Epidermal melanocyte (primary cell): ENCODE results near the gene PTTG1IP.
"Not testable (repeated sequence)": the region's sequence is repeated elsewhere in the genome, so short reads cannot be mapped to it uniquely, and the experiment has no call there.

ENCODE experiments used
- DNase-seq: peaks from one replicate; pipeline ENCODE4 v3.0.0; 2011; ENCODE audit warnings: low spot score; ENCODE audit not compliant: insufficient read length

PTTG1IP gene, protein sequence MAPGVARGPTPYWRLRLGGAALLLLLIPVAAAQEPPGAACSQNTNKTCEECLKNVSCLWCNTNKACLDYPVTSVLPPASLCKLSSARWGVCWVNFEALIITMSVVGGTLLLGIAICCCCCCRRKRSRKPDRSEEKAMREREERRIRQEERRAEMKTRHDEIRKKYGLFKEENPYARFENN

DNA sequence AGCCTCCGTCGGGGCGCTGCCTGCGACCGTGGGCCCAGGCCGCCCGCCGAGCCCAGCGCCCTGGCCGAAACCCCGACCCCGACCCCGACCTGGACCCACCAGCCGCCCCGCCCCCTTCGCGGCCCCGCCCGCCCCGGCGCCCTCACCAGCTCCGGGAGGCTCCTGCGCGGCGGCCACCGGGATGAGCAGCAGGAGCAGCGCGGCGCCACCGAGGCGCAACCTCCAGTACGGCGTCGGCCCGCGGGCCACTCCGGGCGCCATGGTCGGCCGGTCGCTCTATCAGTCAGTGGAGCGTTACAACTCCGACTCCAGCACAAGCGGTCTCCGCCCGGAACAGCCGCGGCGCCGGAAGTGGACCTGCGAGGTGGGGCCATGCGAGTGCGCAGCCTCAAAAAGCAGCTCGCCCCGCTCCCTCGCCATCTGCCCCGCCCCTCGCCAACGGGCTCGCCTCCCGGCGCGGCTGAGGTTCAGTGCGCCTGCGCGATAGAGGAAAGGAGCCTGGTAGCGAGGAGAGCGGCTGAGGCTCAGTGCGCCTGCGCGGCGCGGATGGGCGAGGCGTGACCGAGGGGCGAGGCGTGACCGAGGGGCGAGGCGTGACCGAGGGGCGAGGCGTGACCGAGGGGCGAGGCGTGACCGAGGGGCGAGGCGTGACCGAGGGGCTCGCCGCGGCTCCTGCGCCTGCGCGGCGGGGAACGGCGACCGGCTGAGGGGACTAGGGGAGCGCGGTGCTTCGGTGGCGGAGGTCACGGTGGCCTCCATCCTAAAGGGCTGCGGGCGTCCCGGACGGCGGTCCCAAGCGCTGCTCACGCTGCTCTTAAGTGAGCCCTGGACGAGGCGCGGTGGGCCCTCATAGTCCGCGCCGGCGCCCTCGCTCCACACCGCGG lies at the start of gene PTTG1IP:
PTTG1IP (minus strand) TSS at position 335 of the 884 bp plus-strand sequence; CDS start at position 261, 74 bp downstream.
- DNase-seq = peak; percentile 98

DNA sequence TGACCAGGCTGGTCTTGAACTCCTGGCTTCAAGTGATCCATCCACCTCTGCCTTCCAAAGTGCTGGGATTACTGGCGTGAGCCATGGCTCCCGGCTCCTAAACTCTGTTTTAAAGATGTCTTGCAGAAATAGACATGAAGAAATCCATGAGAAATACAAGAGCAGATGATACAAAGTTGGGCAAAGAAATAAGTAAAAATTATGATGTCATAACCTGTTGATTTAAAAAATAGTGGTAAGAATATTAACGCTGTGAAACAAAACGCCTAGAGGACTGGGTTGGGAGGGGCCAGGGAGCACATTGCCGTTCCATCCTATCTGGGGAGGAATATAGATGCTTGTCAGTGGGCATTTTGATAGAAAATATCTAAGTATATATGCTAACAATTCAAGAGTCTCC lies 48.4 kb upstream of the PTTG1IP start:
- DNase-seq = no peak

DNA sequence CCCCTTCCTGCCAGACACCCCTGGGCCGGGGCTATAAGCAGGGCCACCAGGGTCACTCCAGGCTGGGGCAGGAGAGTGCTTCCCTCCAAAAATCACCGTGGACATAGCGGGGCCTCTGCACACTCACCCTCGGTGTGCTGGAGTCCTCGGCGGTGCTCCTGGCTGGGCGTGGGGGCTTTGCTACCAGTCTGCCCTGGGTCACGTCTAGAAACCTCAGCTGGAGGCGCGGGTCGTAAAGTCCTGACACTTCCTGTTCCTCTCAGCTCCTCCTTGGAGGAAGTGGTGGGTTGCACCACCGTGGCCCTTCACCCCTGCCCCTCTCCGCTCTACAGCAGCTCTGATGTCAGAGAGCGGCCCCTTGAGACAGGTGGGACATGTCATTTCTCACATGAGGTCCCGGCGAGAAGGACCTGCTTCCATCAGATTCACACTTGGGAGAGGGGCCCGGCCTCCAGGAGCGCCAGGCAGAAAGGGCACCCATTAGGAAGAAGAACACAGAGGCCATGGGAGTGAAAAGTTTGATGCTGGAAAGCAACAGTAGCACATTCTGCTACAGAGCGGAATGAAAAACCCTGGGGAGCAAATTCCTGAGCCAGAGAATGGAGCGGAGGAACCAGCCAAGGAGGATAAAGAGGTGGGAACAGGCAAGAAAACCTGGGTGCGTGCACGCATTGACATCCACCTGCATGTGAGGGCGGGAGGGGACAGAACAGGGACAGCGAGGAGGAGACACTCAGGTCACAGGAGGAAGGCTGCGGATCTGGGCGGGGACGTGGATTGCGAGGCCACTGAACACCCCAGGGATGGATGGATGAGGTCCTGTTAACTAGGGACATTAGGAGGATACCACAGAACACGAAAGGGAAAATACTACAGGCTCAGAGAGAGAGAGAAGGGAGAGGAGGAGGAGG lies 47.5 kb upstream of the PTTG1IP start, which contains the start of gene ITGB2:
ITGB2 (minus strand) TSS at position 206 of the 911 bp plus-strand sequence. CDS start 10,117 bp downstream, outside the sequence.
- no peak for DNase-seq

DNA sequence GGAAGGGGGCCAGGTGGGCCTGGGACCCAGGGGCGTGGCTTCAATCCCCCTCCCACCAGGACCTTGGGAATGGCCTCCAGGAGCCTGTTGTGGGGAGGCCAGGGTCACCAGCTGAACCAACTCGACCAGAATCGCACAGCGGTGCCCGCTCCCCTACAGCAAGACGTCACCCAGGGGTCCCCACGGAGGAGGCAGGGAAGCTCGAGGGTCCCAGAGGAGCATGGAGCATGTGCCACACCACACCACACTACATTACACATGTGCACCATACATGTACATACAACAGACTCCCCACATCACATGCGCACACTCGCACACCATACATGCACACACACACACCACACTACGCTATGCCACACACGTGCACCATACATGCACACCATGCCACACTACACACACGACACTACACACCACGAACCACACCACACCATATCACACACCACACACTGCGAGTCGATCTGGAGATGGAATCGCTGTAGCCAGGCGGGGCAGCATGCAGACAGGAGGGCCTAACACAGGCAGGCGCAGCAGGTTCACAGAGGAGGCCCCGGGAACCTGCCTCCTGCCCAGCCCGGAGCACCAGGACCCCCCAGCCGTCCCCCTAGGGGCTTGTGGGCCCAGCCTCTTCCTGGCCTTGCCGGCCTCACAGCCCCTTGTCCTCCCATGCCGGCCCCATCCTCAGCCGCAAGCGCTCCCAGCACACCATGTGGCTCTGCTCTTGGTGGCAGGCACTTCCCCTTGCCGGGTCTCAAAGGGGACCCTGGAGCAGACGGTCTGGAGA lies 46.6 kb upstream of the PTTG1IP start:
- no peak for DNase-seq

DNA sequence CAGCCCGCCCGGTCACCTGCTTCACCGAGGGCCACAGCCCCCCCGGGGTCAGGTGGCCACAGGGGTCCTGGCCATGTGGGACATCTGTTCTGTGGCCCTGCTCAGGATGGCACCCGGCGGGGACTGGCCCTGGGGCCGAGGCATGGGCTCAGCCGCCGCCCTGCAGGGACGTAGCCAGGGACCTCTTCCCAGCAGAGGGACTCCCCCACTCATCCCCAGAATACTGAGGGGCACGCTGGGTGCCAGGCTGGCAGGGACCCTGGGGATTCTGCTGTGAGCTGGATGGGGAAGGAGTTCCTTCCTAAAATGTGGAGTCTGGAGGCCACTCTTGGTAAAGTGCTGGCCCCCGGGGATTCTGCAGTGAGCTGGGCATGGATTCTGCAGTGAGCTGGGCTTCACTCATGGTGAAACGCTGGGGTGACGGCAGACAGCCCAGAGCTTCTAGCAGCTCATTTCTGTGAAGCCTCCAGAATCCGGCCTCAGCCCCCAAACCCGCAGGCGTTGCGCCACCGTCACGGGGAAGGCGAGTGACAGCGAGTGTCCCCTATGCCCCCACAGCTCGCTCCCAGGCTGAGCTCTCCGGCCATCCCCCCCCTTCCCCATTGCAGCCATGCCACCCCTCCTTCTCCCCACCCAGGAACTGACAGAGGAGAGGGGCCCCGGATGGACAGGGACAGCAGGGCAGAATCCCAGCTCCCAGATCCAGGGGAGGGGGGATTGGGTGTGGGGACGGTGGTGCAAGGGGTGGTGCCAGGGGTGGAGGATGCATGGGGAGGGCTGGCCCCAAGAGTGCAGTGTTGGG lies 45.8 kb upstream of the PTTG1IP start:
- no peak for DNase-seq

DNA sequence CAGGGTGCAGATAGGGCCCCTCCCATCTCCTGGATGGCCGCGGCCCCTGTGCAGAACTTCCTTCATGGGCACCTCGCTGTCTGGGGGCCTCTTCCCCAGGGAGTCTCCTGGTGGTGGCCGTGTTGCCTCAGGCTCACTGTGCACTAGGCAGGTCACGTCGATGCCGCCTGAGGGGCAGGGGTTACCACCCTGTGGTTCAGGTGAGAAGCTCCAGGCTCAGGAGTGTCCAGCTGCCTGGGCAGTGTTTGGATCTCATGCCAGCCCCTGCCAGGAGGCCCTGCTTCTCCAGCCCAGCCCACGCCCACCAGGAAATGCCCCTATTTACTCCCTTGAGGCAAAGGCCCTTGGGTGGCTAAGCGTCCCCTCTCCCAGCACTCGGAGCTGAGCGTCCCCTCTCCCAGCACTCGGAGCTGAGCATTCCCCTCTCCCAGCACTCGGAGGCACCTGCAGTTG lies 45.1 kb upstream of the PTTG1IP start:
- no peak for DNase-seq

DNA sequence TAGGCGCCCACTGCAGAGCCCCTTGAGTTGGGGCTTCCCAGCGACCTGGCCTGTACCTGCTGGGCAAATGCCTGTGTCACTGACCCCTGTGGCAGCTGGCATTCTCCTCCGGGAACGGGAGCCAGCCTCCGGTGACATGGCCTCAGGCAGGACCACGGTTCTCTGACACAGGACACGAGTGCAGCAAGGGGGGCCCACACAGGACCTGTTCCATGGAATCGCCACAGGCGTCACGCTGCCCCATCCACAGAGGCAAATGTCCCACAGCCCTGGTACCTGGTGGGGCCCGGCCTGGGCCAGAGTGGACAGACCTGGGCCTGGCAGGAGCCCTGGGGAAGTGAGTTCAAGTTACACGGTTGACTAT lies 44.6 kb upstream of the PTTG1IP start:
- DNase-seq = no peak

DNA sequence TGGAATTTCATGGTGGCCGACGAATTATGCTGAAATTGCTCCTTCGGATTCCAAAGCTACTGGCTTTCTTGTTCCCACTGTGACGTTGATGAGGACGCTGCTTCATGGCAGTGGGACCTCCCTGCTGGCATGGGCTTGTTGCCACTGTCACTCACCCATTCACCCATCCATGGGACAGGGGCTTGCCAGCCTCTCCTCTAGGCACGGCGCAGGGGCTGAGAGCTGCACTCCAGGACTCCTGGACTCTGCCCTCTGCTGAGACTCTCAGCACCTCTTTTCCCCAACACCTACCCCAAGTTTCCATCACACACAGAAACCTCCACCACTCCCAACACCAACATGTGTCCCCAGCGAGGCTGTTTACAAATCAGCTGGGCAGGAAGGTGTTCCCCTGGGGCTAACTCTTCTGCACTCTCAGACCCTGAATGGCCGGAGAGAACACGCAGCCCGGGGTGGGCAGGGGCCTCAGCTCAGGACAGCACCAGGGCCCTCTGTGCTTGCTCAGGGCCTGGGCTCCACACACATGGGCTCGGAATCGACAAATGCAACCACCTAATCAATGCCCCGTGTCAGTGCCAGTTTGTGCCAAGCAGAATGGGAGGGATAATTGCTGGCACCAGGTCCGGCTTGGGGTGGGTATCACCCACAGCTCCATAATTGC lies 44.1 kb upstream of the PTTG1IP start:
- DNase-seq = no peak

DNA sequence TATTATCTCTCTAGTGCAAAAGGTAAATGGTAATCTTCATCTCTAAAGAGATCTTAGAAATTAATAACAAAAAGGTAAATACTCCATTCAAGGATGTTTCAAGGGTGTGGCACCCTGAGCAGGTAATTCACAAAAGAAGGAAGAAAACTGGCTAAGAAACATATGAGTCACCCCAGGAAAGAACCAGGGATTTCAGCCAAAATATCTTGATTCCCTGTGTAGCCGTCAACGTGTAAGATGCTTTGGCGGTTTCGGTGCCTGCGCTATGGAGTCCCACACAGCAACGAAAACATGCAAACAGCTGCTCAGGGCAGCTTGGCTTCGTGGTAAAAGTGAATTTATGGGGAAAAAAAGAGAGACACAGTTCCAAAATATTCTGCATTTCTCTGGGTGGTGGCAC lies 43.5 kb upstream of the PTTG1IP start:
- DNase-seq = no peak

DNA sequence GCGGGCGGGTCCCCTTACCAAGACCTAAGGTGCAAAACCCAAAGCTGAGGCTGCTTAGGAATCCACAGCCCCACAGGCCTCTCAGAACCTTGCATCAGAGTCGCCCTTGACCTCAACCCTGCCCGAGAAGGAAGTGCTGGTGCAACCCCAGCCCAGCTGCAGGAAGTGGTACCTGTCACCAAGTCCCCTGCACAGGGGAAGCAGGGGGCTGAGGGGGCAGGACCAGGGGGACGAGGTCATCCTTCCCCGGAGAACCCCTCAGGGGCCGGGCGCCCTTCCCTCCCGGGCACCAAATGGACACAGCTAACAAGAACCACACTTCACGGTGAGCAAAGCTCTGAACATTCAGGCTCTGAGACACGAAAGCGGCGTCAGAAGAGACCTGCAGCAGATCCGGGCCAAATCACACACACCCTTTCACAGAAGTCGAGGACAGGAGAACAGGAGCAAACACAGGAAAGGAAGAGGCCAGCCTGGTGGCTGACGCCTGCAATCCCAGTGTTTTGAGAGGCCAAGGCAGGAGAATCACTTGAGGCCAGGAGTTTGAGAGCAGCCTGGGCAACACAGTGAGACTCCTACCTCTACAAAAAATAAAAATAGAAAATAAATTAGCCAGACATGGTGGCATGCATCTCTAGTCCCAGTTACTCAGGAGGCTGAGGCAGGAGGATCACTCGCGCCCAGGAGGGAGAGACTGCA lies 40.8 kb upstream of the PTTG1IP start:
- DNase-seq = no peak

DNA sequence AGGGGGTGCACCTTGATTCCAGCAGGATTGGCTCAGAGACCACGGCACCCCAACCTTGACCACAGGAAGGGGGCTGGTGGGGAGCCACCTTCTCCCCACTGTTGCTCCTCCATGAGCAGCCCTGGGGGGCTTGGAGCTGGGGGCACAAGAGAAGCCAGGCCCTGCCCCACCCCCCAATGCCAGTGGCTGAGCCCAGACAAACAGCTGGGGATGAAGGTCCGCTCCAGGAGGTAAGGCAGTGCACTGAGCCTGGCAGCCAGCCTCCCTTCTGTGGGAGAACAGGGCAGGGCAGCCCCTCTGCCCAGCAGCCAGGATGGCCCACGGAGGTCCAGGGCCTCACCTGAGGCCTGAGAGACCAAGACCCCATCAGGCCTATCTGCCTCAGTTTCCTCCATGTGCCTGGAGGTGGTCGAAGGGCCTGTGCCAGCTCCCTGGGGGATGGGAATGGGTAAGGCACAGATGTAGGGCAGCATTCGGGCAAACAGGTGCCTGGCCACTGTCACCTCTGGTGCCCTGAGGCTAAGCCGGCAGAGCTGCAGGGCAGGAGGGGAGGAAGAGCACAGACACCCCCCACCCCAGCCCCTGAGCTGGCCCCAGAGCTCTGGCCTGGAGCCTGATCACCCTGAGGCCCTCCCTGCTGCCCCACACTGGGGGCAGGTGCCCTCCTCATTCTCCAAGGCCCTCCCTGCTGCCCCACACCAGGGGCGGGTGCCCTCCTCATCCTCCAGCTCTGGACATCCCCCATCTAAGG lies 40.1 kb upstream of the PTTG1IP start:
- DNase-seq = no peak

DNA sequence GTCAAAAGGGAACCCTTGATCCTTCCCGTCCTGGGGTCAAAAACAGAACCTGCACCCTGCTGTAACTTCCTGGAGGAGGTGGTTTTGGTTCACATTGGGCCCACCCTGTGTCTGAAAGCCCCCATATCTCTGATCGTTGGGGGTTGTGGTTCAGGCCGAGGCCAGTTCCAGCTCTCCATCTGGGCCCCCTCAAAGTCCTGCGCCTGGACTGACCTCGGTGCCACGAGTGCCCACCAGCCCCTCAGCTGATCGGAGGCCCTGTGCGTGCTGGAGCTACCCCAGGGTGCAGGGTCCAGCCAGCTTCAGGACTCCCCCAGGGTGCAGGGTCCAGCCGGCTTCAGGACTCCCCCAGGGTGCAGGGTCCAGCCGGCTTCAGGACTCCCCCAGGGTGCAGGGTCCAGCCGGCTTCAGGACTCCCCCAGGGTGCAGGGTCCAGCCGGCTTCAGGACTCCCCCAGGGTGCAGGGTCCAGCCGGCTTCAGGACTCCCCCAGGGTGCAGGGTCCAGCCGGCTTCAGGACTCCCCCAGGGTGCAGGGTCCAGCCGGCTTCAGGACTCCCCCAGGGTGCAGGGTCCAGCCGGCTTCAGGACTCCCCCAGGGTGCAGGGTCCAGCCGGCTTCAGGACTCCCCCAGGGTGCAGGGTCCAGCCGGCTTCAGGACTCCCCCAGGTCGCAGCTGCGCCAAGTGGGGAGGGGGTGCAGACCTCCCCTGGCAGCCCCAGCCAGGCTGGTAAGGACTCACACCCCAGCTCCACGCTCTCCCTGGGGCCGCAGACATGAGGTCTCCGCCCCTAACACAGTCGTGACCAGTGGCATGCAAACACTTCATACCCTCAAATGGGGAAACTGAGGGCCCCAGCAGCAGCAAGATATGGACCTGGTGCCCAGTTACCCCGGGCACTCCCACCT lies 39.3 kb upstream of the PTTG1IP start:
- not testable (repeated sequence) for DNase-seq

DNA sequence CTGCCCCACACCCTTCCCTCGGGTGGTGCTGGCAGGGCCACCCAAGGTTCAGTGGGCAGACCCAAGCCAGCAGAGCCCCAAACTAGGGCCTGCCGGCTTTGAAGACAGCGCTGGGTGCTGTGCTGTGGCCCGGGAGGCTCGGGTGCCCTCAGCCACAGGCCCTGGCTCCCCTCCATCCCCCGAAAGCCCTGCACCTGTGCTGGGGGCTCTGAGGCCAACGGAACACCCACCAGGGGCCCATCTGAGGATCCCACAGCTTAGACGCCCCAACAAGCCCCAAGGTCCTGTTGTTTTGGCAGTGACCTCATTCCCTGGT lies 38.6 kb upstream of the PTTG1IP start:
- no peak for DNase-seq

DNA sequence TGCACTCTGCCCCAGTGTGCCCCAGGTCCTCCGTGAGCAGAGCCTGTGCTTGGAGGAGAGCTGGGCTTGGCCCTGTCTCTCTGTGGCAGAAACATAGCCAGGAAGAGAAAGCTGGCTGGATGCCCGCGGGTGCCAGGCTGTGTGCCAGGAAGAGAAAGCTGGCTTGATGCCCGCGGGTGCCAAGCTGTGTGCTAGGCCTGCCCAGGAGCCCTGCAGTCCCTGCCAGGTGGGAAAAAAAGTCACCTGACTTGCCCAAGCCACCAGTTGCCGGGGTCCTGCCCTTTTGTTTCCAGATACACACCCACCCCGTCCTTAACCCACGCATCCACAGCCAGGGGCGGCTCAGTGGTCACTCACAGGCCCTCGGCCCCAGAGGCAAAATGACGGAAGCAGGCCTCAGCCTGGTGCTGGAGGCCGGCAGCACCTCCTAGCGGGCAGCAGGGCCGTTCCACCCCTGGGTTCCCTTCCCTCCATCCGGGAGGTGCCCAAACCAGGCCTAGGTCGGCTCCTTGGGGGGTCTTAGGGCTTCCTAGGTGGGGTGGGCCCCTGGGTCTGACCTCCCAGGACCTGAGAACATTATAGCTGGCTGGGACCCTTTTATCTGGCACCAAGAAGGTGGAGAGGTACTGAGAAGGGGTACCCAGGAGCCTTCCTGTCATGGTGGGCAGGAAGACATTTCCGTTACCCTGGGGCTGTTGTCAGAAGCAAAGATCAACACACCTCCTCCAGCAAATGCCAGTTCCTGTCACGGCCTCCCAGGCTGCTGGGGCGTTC lies 38.1 kb upstream of the PTTG1IP start:
- peak; percentile 77 for DNase-seq

DNA sequence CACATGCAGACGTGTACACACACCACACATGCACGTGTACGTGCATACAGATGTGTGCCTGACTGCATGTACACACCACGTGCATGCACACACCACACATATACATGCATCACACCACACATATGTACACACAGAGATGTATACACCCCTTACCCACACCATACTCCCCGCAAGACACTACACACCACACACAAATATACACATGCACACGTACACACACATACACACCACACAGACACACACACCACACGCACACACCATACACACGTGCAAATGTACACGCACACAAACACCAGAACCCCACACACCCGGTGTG lies 37.5 kb upstream of the PTTG1IP start:
- DNase-seq = no peak

DNA sequence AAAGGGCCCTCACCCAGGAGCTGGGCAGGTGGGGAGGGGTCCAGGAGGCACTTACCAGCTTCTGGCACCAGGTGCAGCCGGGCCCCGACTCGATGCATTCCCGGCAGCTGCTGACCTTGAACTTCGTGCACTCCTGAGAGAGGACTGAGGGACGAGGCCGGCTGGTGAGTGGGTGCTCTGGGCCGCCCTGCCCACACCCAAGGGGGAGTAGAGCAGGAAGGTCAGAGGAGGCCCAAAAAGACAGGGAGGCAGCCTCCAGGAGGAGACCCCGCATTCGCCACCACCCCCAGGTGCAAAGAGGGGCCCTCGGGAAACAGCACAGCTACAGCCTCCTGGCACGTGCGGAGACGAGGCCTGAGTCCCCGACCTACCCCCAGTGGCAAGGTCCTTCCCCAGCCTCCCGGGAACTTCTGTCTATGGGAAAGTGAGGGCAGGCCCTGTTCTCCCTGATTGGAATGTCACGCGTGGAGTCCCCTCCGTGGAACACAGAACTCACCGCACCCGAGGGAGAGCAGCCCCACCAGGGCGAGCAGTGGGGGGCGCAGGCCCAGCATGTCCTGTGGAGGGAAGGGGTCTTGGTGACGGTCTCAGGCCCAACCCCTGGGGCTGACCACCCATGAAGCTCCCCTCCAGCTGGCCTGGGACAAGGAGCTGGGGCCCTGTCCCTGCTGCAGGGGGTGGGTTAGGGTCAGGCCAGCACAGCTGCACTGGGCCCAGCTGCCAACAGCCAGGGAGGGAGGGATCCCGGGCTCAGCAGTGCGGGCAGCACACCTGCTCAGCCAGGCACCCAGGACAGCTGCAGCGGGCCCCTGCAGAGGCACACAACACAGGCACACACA lies 37.0 kb upstream of the PTTG1IP start:
- DNase-seq = no peak
